Chondrocyte (in vitro differentiated cells): ENCODE results near the gene CTBP1. TPM values are rescaled to one million over a fixed set of nuclear protein-coding genes. Genes with fewer than 3 reads are reported as not detected.

Experiments used
- DNase-seq: peaks from one replicate; pipeline ENCODE4 v3.0.0; 2021; ENCODE audit warnings: mixed read lengths, low spot score
- H3K27ac Mint-ChIP-seq: one replicate; pipeline ENCODE4 v1.8.0; 2021; ENCODE audit warnings: mild to moderate bottlenecking, moderate library complexity, mixed read lengths; ENCODE audit not compliant: unreplicated experiment
- H3K27me3 Mint-ChIP-seq: 2 replicates; pipeline ENCODE4 v1.8.0; 2021; ENCODE audit warnings: low read depth, mixed read lengths
- H3K36me3 Mint-ChIP-seq: 2 replicates; pipeline ENCODE4 v1.8.0; 2021; ENCODE audit warnings: low read depth, mixed read lengths
- H3K4me1 Mint-ChIP-seq: 2 replicates; pipeline ENCODE4 v1.8.0; 2021; ENCODE audit warnings: low read depth, mild to moderate bottlenecking, mixed read lengths
- H3K4me3 Mint-ChIP-seq: one replicate; pipeline ENCODE4 v1.8.0; 2021; ENCODE audit warnings: mild to moderate bottlenecking, moderate library complexity, mixed read lengths; ENCODE audit not compliant: unreplicated experiment
- H3K9me3 Mint-ChIP-seq: 2 replicates; pipeline ENCODE4 v1.8.0; 2021; ENCODE audit warnings: low read depth, mixed read lengths
- total RNA-seq: library from RNA; stranded (reverse); gene quantifications from 3 replicates; pipeline ENCODE4 v1.2.1, GENCODE V29; 2021
- TF ChIP-seq, protein P1 (sequence below): fragments of 200-600 bp; sonication (generic); IDR thresholded peaks from 2 replicates; pipeline ENCODE4 v1.5.0; 2021; ENCODE audit warnings: antibody characterized with exemption, mild to moderate bottlenecking, moderate library complexity

CTBP1 gene
- total RNA-seq, 1 donor from 2014 or later, result 151 TPM

DNA sequence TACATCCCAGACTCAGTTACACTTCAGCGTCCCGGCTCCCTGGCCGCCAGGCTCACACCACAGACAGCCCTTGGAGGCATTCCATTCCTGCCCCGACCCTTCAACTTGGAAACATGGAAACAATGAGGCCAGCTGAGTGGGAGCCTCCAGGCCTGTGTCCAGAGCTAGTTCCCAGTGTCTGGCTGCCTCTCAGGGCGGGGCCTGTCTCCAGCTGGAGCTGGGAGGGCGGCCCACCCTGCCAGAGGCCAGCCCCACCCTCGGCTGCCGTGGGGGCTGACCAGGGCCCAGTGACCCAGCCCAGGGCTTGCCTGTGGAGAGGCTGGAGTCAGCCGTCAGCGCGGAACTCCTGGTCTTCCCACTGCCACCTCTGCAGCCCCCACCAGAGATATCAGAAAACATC, 39.1 kb downstream of the CTBP1 start:
- H3K4me1 Mint-ChIP-seq, result peaks cover 45% of the 10 kb centered on the region
- no peaks in the 10 kb centered on the region for H3K9me3 Mint-ChIP-seq
- no peaks in the 10 kb centered on the region for H3K27me3 Mint-ChIP-seq
- TF ChIP-seq, protein P1, sequence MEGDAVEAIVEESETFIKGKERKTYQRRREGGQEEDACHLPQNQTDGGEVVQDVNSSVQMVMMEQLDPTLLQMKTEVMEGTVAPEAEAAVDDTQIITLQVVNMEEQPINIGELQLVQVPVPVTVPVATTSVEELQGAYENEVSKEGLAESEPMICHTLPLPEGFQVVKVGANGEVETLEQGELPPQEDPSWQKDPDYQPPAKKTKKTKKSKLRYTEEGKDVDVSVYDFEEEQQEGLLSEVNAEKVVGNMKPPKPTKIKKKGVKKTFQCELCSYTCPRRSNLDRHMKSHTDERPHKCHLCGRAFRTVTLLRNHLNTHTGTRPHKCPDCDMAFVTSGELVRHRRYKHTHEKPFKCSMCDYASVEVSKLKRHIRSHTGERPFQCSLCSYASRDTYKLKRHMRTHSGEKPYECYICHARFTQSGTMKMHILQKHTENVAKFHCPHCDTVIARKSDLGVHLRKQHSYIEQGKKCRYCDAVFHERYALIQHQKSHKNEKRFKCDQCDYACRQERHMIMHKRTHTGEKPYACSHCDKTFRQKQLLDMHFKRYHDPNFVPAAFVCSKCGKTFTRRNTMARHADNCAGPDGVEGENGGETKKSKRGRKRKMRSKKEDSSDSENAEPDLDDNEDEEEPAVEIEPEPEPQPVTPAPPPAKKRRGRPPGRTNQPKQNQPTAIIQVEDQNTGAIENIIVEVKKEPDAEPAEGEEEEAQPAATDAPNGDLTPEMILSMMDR, result no peak
- peak overlapping the region; percentile 86 for H3K27ac Mint-ChIP-seq
- DNase-seq, result peak; percentile 86
- H3K36me3 Mint-ChIP-seq, result peaks cover 4% of the 10 kb centered on the region
- no peak overlapping the region for H3K4me3 Mint-ChIP-seq

DNA sequence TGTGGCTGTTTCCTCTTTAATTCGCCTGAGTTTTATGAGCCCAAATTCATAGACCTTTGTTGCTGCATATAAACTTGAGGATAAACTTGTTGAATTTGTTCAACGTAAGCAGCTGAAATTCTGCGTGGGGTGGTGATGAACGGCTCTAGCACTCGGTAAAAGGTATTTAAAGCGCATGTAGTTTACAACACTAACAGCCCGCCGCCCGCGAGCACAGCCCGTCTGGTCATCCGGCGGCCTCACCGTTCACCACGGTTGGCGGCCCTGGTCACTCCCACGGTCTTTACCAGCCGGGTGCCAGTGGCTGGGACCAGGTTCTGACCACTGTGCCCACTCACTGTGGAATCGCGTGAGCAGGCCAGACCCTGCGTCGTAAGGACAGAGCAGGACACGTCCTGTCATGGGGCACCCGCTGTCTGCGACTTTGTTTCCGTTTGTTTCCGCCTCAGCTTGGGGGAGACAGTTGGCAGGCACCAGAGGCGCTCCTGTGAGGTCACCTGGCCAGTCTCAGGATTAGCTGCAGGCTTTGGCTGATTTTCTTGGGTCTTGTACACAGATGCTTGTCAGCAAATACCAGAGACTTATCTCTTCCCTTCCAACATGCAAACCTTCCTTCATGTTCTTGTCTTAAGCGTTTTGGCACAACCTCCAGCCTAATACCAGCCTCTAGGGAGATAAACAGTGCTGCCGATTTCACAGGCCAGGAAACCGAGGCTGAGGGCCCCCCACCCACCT, 39.8 kb downstream of the CTBP1 start:
- Mint-ChIP-seq H3K36me3 (peaks cover 4% of the 10 kb centered on the region), H3K9me3 (no peaks in the 10 kb centered on the region), H3K27ac (peak overlapping the region; percentile 86), H3K4me1 (peaks cover 51% of the 10 kb centered on the region), H3K4me3 (no peak overlapping the region), H3K27me3 (no peaks in the 10 kb centered on the region)
- DNase-seq, result peak; percentile 87
- TF ChIP-seq, protein P1, result no peak

DNA sequence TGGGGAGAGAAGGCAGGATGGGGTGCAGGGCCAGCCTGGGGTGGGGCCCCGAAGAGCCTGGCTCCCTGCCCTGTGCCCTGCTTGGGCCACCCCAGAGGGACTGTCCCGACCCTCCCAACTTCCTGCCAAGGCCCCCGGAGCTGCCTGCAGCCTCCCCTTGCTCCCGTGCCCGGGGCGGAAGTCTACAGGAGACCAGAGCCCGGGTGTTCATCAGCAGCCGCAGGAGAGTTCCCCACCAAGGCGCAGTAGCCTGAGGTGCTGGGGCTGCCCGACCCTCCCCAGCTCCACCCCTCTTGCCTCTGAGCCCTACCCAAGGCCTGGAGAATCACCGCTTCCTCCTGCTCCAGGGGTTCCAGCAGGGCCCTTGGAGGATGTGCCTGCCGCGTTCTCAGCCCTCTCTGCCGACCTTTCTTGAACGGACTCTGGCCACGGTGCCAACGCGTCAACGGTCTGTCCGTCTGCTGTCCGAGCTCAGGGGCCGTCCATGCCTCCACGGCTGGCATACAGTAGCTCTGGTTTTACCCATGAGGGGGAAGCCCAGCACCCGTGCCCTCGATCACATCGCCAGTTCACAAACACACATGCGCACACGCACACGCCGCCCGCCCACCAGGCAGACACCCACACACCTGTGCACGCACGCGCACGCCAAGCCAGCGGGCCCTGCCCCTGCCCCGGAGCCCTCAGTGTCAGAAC, 40.5 kb downstream of the CTBP1 start:
- Mint-ChIP-seq H3K9me3 (no peaks in the 10 kb centered on the region), H3K27me3 (no peaks in the 10 kb centered on the region), H3K4me3 (no peak overlapping the region), H3K36me3 (peaks cover 4% of the 10 kb centered on the region), H3K4me1 (peaks cover 58% of the 10 kb centered on the region), H3K27ac (peak overlapping the region; percentile 70)
- TF ChIP-seq, protein P1, result no peak
- peak; percentile 87 for DNase-seq

DNA sequence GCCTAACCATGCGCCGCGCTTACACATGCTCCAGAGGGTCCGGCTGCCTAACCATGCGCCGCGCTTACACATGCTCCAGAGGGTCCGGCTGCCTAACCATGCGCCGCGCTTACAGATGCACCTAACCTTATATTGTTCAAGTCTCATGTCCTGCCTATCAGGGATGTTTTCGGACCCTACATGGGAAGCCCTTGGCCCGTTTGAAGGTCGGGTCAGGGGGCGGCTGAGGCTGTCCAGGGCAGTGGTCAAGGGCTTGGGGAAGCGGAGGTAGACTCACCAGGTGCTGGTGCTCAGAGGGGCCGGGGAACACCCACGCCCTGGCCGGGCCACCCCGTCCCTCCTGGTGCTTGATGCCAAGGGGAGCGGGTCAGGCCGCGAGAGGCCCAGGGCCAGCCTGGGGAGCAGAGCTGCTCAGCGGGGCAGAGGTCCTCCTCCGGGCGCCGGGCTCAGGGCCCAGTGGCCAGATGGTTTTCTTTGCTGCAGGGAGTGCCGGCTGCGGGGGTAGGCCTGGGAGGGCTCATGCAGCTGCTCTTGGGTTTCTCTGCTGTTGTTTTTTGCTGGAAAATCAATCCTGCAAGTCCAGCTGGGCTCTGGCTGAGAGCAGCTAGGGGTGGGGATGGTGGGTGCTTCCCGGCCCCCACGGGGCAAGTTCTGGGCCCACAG, 41.2 kb downstream of the CTBP1 start:
- no peak overlapping the region for H3K4me3 Mint-ChIP-seq
- peaks cover 4% of the 10 kb centered on the region for H3K36me3 Mint-ChIP-seq
- peaks cover 58% of the 10 kb centered on the region for H3K4me1 Mint-ChIP-seq
- H3K9me3 Mint-ChIP-seq, result no peaks in the 10 kb centered on the region
- peak; percentile 91 for DNase-seq
- peak overlapping the region; percentile 45 for H3K27ac Mint-ChIP-seq
- TF ChIP-seq, protein P1, result no peak
- H3K27me3 Mint-ChIP-seq, result no peaks in the 10 kb centered on the region

DNA sequence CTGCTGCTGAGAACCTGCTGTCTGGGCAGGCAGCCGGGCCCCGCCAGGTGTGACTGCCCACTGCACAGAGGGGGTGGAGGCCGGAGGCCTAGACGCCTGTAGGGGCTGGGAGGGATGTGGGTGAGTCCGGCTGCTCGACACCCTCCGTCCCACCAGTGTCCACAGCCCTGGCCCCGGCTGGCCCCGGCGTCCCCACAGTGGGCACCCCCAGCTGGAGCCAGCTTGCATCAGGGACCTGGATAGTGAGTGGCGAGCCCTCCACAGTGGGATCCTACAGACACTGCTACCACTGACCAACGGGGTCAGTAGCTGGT, 41.8 kb downstream of the CTBP1 start:
- peaks cover 61% of the 10 kb centered on the region for H3K4me1 Mint-ChIP-seq
- H3K9me3 Mint-ChIP-seq, result no peaks in the 10 kb centered on the region
- TF ChIP-seq, protein P1, result no peak
- peaks cover 4% of the 10 kb centered on the region for H3K36me3 Mint-ChIP-seq
- H3K27ac Mint-ChIP-seq, result no peak overlapping the region
- no peak overlapping the region for H3K4me3 Mint-ChIP-seq
- DNase-seq, result peak; percentile 89
- no peaks in the 10 kb centered on the region for H3K27me3 Mint-ChIP-seq
